MM.1S (cell line): ENCODE measurements around the gene KBTBD13.
"Not testable (repeated sequence)": the region's sequence is repeated elsewhere in the genome, so short reads cannot be mapped to it uniquely, and the experiment has no call there.

Source experiments
- DNase-seq: peaks from one replicate; pipeline ENCODE4 v3.0.0-alpha.2; 2015
- H2AFZ ChIP-seq: fragments of 300-600 bp; sonication (generic); 2 replicates; pipeline ENCODE4 v1.6.0; 2016; ENCODE audit warnings: antibody characterized with exemption, low read length
- H3F3A ChIP-seq: fragments of 300-600 bp; sonication (generic); 2 replicates; pipeline ENCODE4 v1.6.1; 2016; ENCODE audit warnings: mild to moderate bottlenecking, antibody characterized with exemption, low read length, moderate library complexity, mixed read lengths; ENCODE audit not compliant: insufficient read depth
- H3K27ac ChIP-seq: fragments of 300-600 bp; sonication (generic); 2 replicates; pipeline ENCODE4 v1.5.1; 2016; ENCODE audit warnings: mild to moderate bottlenecking, low read length
- H3K27me3 ChIP-seq: fragments of 300-600 bp; sonication (generic); replicated peaks from 2 replicates; pipeline ENCODE4 v1.6.0; 2016; ENCODE audit warnings: low read length; ENCODE audit not compliant: insufficient read depth
- H3K36me3 ChIP-seq: fragments of 300-600 bp; sonication (generic); replicated peaks from 2 replicates; pipeline ENCODE4 v1.6.1; 2016; ENCODE audit warnings: mild to moderate bottlenecking, low read length, mixed read lengths; ENCODE audit not compliant: insufficient read depth
- H3K4me1 ChIP-seq: fragments of 300-600 bp; sonication (generic); 2 replicates; pipeline ENCODE4 v1.6.1; 2016; ENCODE audit warnings: low read length, mixed read lengths
- H3K4me2 ChIP-seq: fragments of 300-600 bp; sonication (generic); 2 replicates; pipeline ENCODE4 v1.6.0; 2016; ENCODE audit warnings: low read depth, low read length
- H3K4me3 ChIP-seq: fragments of 300-600 bp; sonication (generic); 2 replicates; pipeline ENCODE4 v1.5.1; 2016; ENCODE audit warnings: low read length, mixed read lengths
- H3K79me2 ChIP-seq: fragments of 300-600 bp; sonication (generic); 2 replicates; pipeline ENCODE4 v1.6.1; 2016; ENCODE audit warnings: mixed run types, low read length, mixed read lengths
- H3K9ac ChIP-seq: fragments of 300-600 bp; sonication (generic); 2 replicates; pipeline ENCODE4 v1.6.1; 2016; ENCODE audit warnings: low read length, mixed read lengths
- H3K9me2 ChIP-seq: fragments of 300-600 bp; sonication (generic); replicated peaks from 2 replicates; pipeline ENCODE4 v1.6.1; 2016; ENCODE audit warnings: mild to moderate bottlenecking, low read length, mixed read lengths; ENCODE audit not compliant: insufficient read depth
- H3K9me3 ChIP-seq: fragments of 300-600 bp; sonication (generic); replicated peaks from 2 replicates; pipeline ENCODE4 v1.6.1; 2016; ENCODE audit warnings: mild to moderate bottlenecking, low read length, mixed read lengths; ENCODE audit not compliant: insufficient read depth
- H4K20me1 ChIP-seq: fragments of 300-600 bp; sonication (generic); 2 replicates; pipeline ENCODE4 v1.6.1; 2016; ENCODE audit warnings: mild to moderate bottlenecking, low read length, moderate library complexity, mixed read lengths; ENCODE audit not compliant: insufficient read depth
- CTCF ChIP-seq: fragments of 300-600 bp; sonication (generic); IDR thresholded peaks from 2 replicates; pipeline ENCODE4 v1.5.1; 2016; ENCODE audit warnings: antibody characterized with exemption, low read length, mixed read lengths
- EZH2 ChIP-seq: fragments of 300-600 bp; sonication (generic); optimal IDR thresholded peaks from 2 replicates; pipeline ENCODE3; 2017; ENCODE audit warnings: low read depth, mild to moderate bottlenecking, antibody characterized with exemption, low read length, mixed read lengths
- EZH2phosphoT487 ChIP-seq: fragments of 300-600 bp; sonication (generic); IDR thresholded peaks from 2 replicates; pipeline ENCODE4 v1.6.1; 2018; ENCODE audit warnings: antibody characterized with exemption, low read length

KBTBD13 gene

GRCh38 chr15:65041787-65042186 lies 34.8 kb upstream of the KBTBD13 start:
- no peak overlapping the region for H3K9ac ChIP-seq
- no peak for DNase-seq
- no peaks in the 10 kb centered on the region for H3K4me1 ChIP-seq
- no peaks in the 10 kb centered on the region for H3K36me3 ChIP-seq
- no peak overlapping the region for H3K4me3 ChIP-seq
- H3K4me2 ChIP-seq, result no peak overlapping the region
- no peak overlapping the region for H3K27ac ChIP-seq
- H3K9me2 ChIP-seq, result no peaks in the 10 kb centered on the region
- no peaks in the 10 kb centered on the region for H3K9me3 ChIP-seq
- no peaks in the 10 kb centered on the region for H4K20me1 ChIP-seq
- H3K79me2 ChIP-seq, result no peaks in the 10 kb centered on the region
- no peak for TF ChIP-seq EZH2
- no peak for TF ChIP-seq EZH2phosphoT487
- no peak for TF ChIP-seq CTCF
- no peak overlapping the region for H2AFZ ChIP-seq
- no peaks in the 10 kb centered on the region for H3F3A ChIP-seq
- no peaks in the 10 kb centered on the region for H3K27me3 ChIP-seq

- no peaks in the 10 kb centered on the region for H3K9me2 ChIP-seq
- H3K79me2 ChIP-seq, result no peaks in the 10 kb centered on the region
- no peaks in the 10 kb centered on the region for H3F3A ChIP-seq
- H4K20me1 ChIP-seq, result no peaks in the 10 kb centered on the region
- H3K4me3 ChIP-seq, result no peak overlapping the region
- H3K36me3 ChIP-seq, result no peaks in the 10 kb centered on the region
- DNase-seq, result no peak
- H3K4me1 ChIP-seq, result no peaks in the 10 kb centered on the region
- H3K27ac ChIP-seq, result no peak overlapping the region
- H3K9me3 ChIP-seq, result no peaks in the 10 kb centered on the region
- no peaks in the 10 kb centered on the region for H3K27me3 ChIP-seq
- no peak overlapping the region for H3K9ac ChIP-seq
- H3K4me2 ChIP-seq, result no peak overlapping the region
- no peak for TF ChIP-seq EZH2phosphoT487
- no peak for TF ChIP-seq EZH2
- no peak for TF ChIP-seq CTCF
- no peak overlapping the region for H2AFZ ChIP-seq
These were observed 33.7 kb upstream of the KBTBD13 start for GRCh38 chr15:65042776-65043327.

- H3K4me1 ChIP-seq, H3K4me3 ChIP-seq, H3K36me3 ChIP-seq, H3K9me3 ChIP-seq, DNase-seq, H2AFZ ChIP-seq, H3K27me3 ChIP-seq, H3K27ac ChIP-seq, H4K20me1 ChIP-seq, H3F3A ChIP-seq, H3K9ac ChIP-seq, H3K9me2 ChIP-seq, H3K4me2 ChIP-seq, H3K79me2 ChIP-seq: not testable (repeated sequence)
These were observed 32.3 kb upstream of the KBTBD13 start for GRCh38 chr15:65044218-65044617.

GRCh38 chr15:65044724-65045481 lies 31.6 kb upstream of the KBTBD13 start, which contains the start of gene SLC51B:
TSS of gene SLC51B (plus strand) at chr15:65045387. CDS start at chr15:65050005, 4,618 bp downstream.
- Histone ChIP-seq H3K9ac (no peak within 1 kb of the TSS), H3K27ac (no peak within 1 kb of the TSS), H3K4me1 (peaks cover 5% of the 10 kb centered on the region), H3K36me3 (no peaks in the 10 kb centered on the region), H2AFZ (no peak within 1 kb of the TSS), H3K9me2 (no peaks in the 10 kb centered on the region), H3K4me3 (no peak within 1 kb of the TSS), H3F3A (peaks cover 3% of the 10 kb centered on the region; the same call in 1 of the 2 replicates), H3K27me3 (no peaks in the 10 kb centered on the region), H4K20me1 (no peaks in the 10 kb centered on the region), H3K4me2 (no peak within 1 kb of the TSS), H3K9me3 (no peaks in the 10 kb centered on the region), H3K79me2 (no peaks in the 10 kb centered on the region)
- TF ChIP-seq EZH2phosphoT487, result no peak
- TF ChIP-seq EZH2, result no peak
- no peak for TF ChIP-seq CTCF
- no peak for DNase-seq
